ENCODE results near the gene EXOC2.

The EXOC2 gene

GRCh38 chr6:723540-723939 is 30.6 kb upstream of the EXOC2 start:
- TF ChIP-seq POLR2AphosphoS5 (IDR thresholded peaks at IDR 0.05; ENCODE audit: low read depth, low read length) (no peak), FOXP2 (optimal IDR thresholded peaks at IDR 0.05; ENCODE audit: borderline replicate concordance, extremely low read depth, extremely low read length, insufficient read depth) (no peak), TAF1 (IDR thresholded peaks at IDR 0.05; ENCODE audit: borderline replicate concordance, insufficient read depth, low read length) (no peak), SIN3A (IDR thresholded peaks at IDR 0.05; ENCODE audit: borderline replicate concordance, insufficient read depth, low read length) (no peak)
- TF ChIP-seq, protein P1, sequence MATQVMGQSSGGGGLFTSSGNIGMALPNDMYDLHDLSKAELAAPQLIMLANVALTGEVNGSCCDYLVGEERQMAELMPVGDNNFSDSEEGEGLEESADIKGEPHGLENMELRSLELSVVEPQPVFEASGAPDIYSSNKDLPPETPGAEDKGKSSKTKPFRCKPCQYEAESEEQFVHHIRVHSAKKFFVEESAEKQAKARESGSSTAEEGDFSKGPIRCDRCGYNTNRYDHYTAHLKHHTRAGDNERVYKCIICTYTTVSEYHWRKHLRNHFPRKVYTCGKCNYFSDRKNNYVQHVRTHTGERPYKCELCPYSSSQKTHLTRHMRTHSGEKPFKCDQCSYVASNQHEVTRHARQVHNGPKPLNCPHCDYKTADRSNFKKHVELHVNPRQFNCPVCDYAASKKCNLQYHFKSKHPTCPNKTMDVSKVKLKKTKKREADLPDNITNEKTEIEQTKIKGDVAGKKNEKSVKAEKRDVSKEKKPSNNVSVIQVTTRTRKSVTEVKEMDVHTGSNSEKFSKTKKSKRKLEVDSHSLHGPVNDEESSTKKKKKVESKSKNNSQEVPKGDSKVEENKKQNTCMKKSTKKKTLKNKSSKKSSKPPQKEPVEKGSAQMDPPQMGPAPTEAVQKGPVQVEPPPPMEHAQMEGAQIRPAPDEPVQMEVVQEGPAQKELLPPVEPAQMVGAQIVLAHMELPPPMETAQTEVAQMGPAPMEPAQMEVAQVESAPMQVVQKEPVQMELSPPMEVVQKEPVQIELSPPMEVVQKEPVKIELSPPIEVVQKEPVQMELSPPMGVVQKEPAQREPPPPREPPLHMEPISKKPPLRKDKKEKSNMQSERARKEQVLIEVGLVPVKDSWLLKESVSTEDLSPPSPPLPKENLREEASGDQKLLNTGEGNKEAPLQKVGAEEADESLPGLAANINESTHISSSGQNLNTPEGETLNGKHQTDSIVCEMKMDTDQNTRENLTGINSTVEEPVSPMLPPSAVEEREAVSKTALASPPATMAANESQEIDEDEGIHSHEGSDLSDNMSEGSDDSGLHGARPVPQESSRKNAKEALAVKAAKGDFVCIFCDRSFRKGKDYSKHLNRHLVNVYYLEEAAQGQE (IDR thresholded peaks at IDR 0.05; ENCODE audit: insufficient read depth in 1 of 2, low read depth in 2 of 2, low read length in 2 of 2): no peak

DNA sequence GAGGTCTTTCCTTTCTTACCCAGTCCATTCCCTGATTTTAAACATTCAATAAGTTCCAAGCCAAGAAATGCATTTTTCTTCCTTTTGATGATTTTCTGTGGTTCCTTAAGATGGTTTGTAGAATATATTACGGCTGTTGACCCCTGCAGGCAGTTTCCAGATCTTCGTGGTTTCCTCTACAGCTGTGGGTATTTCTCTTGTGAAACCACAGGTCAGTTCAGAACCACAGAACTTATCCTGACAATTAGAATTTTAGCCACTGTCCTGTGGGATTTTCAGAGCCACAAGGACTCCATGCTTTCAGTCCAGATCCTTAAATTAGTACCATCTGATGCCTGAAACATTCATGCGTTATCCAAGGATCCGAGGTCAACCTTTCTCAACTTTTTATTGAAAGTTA is 29.7 kb upstream of the EXOC2 start:
- TF ChIP-seq, protein P1 (IDR thresholded peaks at IDR 0.05; ENCODE audit: insufficient read depth in 1 of 2, low read depth in 2 of 2, low read length in 2 of 2): no peak
- TF ChIP-seq TAF1 (IDR thresholded peaks at IDR 0.05; ENCODE audit: borderline replicate concordance, insufficient read depth, low read length) (no peak), POLR2AphosphoS5 (IDR thresholded peaks at IDR 0.05; ENCODE audit: low read depth, low read length) (no peak), FOXP2 (optimal IDR thresholded peaks at IDR 0.05; ENCODE audit: borderline replicate concordance, extremely low read depth, extremely low read length, insufficient read depth) (no peak)

GRCh38 chr6:722077-722524 is 29.2 kb upstream of the EXOC2 start:
- TF ChIP-seq, protein P1 (IDR thresholded peaks at IDR 0.05; ENCODE audit: insufficient read depth in 1 of 2, low read depth in 2 of 2, low read length in 2 of 2): no peak
- TF ChIP-seq POLR2AphosphoS5 (IDR thresholded peaks at IDR 0.05; ENCODE audit: low read depth, low read length) (no peak), TAF1 (IDR thresholded peaks at IDR 0.05; ENCODE audit: borderline replicate concordance, insufficient read depth, low read length) (no peak), FOXP2 (optimal IDR thresholded peaks at IDR 0.05; ENCODE audit: borderline replicate concordance, extremely low read depth, extremely low read length, insufficient read depth) (no peak), SIN3A (IDR thresholded peaks at IDR 0.05; ENCODE audit: borderline replicate concordance, insufficient read depth, low read length) (no peak)

GRCh38 chr6:718345-718744 is 25.4 kb upstream of the EXOC2 start:
- TF ChIP-seq, protein P1 (IDR thresholded peaks at IDR 0.05; ENCODE audit: insufficient read depth in 1 of 2, low read depth in 2 of 2, low read length in 2 of 2): no peak
- TF ChIP-seq TAF1 (IDR thresholded peaks at IDR 0.05; ENCODE audit: borderline replicate concordance, insufficient read depth, low read length) (no peak), POLR2AphosphoS5 (IDR thresholded peaks at IDR 0.05; ENCODE audit: low read depth, low read length) (no peak), SIN3A (IDR thresholded peaks at IDR 0.05; ENCODE audit: borderline replicate concordance, insufficient read depth, low read length) (no peak), FOXP2 (optimal IDR thresholded peaks at IDR 0.05; ENCODE audit: borderline replicate concordance, extremely low read depth, extremely low read length, insufficient read depth) (no peak)

DNA sequence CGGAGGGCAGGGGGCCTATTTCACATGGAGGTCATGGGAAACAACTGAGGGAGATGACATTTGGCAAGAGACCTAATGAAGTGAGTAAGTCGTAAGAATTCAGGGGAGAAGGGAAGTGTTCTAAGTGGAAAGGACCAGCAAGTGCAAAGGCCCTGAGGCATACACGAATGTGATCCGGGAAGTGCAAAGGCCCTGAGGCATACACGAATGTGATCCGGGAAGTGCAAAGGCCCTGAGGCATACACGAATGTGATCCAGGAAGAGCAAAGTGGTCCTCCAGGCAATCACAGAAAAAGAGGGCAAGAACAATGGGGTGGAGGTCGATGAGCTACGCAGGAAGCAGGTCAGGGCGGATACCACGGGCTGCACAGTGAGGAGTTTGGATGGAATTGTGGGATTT is 24.2 kb upstream of the EXOC2 start:
- TF ChIP-seq TAF1 (IDR thresholded peaks at IDR 0.05; ENCODE audit: borderline replicate concordance, insufficient read depth, low read length): no peak
- TF ChIP-seq POLR2AphosphoS5 (IDR thresholded peaks at IDR 0.05; ENCODE audit: low read depth, low read length): no peak
- TF ChIP-seq SIN3A (IDR thresholded peaks at IDR 0.05; ENCODE audit: borderline replicate concordance, insufficient read depth, low read length): no peak
- TF ChIP-seq FOXP2 (optimal IDR thresholded peaks at IDR 0.05; ENCODE audit: borderline replicate concordance, extremely low read depth, extremely low read length, insufficient read depth): no peak
- TF ChIP-seq, protein P1 (IDR thresholded peaks at IDR 0.05; ENCODE audit: insufficient read depth in 1 of 2, low read depth in 2 of 2, low read length in 2 of 2): no peak
